Tibial nerve (tissue), 4 donors: ENCODE results near the gene HOXC10. TPM values are rescaled to one million over a fixed set of nuclear protein-coding genes. Genes with fewer than 3 reads are reported as not detected.
A peak's percentile ranks its signal among the peaks of the same experiment; 100 is the strongest.

Experiments
- DNase-seq, 2 donors: peaks; one replicate each; pipeline ENCODE4 v3.0.0-alpha.2; 2019; ENCODE audit warnings: low spot score in 2 of 2
- H3K27ac ChIP-seq, 4 donors: fragments of 200-600 bp; sonication (generic) in 3 of 4; one replicate each; pipeline ENCODE4 v1.5.1; 2017 to 2019; ENCODE audit warnings: mild to moderate bottlenecking in 1 of 4
- H3K27me3 ChIP-seq, 2 donors: fragments of 200-600 bp; sonication (generic) in 1 of 2; one replicate each; pipeline versions ENCODE4 v1.5.1 to v1.6.0; 2017 to 2019
- H3K36me3 ChIP-seq, 3 donors: fragments of 200-600 bp; sonication (generic); one replicate each; pipeline ENCODE4 v1.5.1; 2018 to 2019
- H3K4me1 ChIP-seq, 4 donors: fragments of 200-600 bp; sonication (generic) in 3 of 4; one replicate each; pipeline ENCODE4 v1.5.1; 2017 to 2019
- H3K4me3 ChIP-seq, 4 donors: fragments of 200-600 bp; sonication (generic) in 3 of 4; one replicate each; pipeline ENCODE4 v1.5.1; 2017 to 2019; ENCODE audit warnings: mild to moderate bottlenecking in 1 of 4, moderate library complexity in 1 of 4
- H3K9me3 ChIP-seq, 4 donors: fragments of 200-600 bp; sonication (generic) in 3 of 4; one replicate each; pipeline ENCODE4 v1.5.1; 2017 to 2019
- CTCF ChIP-seq, 5 experiments: fragments of 200-600 bp in 3 of 5; fragments of 450-650 bp in 2 of 5; sonication (generic) in 3 of 5; IDR thresholded peaks; one replicate each; pipeline ENCODE4 v1.5.1; 2016 to 2019; ENCODE audit warnings: antibody characterized with exemption in 5 of 5, mild to moderate bottlenecking in 3 of 5, moderate library complexity in 2 of 5
- EP300 ChIP-seq, 2 donors: sonication (generic); formaldehyde crosslinking; IDR thresholded peaks; one replicate each; pipeline ENCODE4 v1.6.1; 2017; ENCODE audit warnings: antibody characterized with exemption in 2 of 2, mild to moderate bottlenecking in 1 of 2
- POLR2A ChIP-seq, 2 donors: fragments of 450-650 bp; IDR thresholded peaks; one replicate each; pipeline ENCODE4 v1.6.1; 2017; ENCODE audit warnings: antibody characterized with exemption in 2 of 2, mild to moderate bottlenecking in 2 of 2, moderate library complexity in 2 of 2
- WGBS, 2 donors: methylation state at CpG; one replicate each; pipeline ENCODE4 v1.1.5; 2018; 5-methylcytosine and 5-hydroxymethylcytosine counted together
- total RNA-seq, 4 donors: library from RNA; depleted of rRNA; stranded (reverse); fragments of >200 nt; gene quantifications; one replicate each; pipeline ENCODE4 v1.1.0, GENCODE V29; 2016

HOXC10 gene
- total RNA-seq, 4 donors from 2014 or later, result 1.7 to 6.1 (median 2.5) TPM

GRCh38 chr12:54007538-54008259, 22.8 kb downstream of the HOXC10 start:
- no peak for DNase-seq
- Histone ChIP-seq H3K27ac (peak overlapping the region in 3 of 4 donors; percentile 23 to 99 (median 96)), H3K27me3 (peaks cover 0 to 56% of the 10 kb centered on the region in 2 donors), H3K9me3 (no peaks in the 10 kb centered on the region), H3K4me3 (no peak overlapping the region), H3K36me3 (peaks cover 0 to 4% (median 0%) of the 10 kb centered on the region in 3 donors), H3K4me1 (peaks cover 0 to 86% (median 17%) of the 10 kb centered on the region in 4 donors)
- TF ChIP-seq CTCF (IDR thresholded peaks at IDR 0.05), result no peak
- no peak for TF ChIP-seq EP300 (IDR thresholded peaks at IDR 0.05)
- no peak for TF ChIP-seq POLR2A (IDR thresholded peaks at IDR 0.05)
- WGBS, 2 donors, result 37 to 51% methylated on average over 2 of the region's 2 CpGs

- no peak overlapping the region for H3K4me3 ChIP-seq
- no peaks in the 10 kb centered on the region for H3K36me3 ChIP-seq
- TF ChIP-seq POLR2A (IDR thresholded peaks at IDR 0.05), result no peak
- TF ChIP-seq CTCF (IDR thresholded peaks at IDR 0.05), result no peak
- no peak for TF ChIP-seq EP300 (IDR thresholded peaks at IDR 0.05)
- no peak for DNase-seq
- H3K9me3 ChIP-seq, result no peaks in the 10 kb centered on the region
- peaks cover 0 to 86% (median 20%) of the 10 kb centered on the region in 4 donors for H3K4me1 ChIP-seq
- peak overlapping the region in 3 of 4 donors; percentile 23 to 99 (median 96) for H3K27ac ChIP-seq
- peaks cover 0 to 57% of the 10 kb centered on the region in 2 donors for H3K27me3 ChIP-seq
- WGBS, 2 donors, result 52 to 56% methylated on average over 2 of the region's 2 CpGs
These were observed 23.3 kb downstream of the HOXC10 start for GRCh38 chr12:54008260-54008552.

- DNase-seq, result no peak
- TF ChIP-seq CTCF (IDR thresholded peaks at IDR 0.05) (no peak), POLR2A (IDR thresholded peaks at IDR 0.05) (no peak), EP300 (IDR thresholded peaks at IDR 0.05) (no peak)
- peak overlapping the region; percentile 39 to 59 (median 52) for H3K4me3 ChIP-seq
- H3K9me3 ChIP-seq, result no peaks in the 10 kb centered on the region
- H3K27me3 ChIP-seq, result peaks cover 0 to 62% of the 10 kb centered on the region in 2 donors
- H3K4me1 ChIP-seq, result peaks cover 0 to 81% (median 18%) of the 10 kb centered on the region in 4 donors
- peak overlapping the region; percentile 78 to 99 (median 92) for H3K27ac ChIP-seq
- H3K36me3 ChIP-seq, result no peaks in the 10 kb centered on the region
- 8 to 9% methylated on average over 23 to 35 of the region's 51 CpGs for whole genome bisulfite sequencing, 2 donors
These were observed 24.5 kb downstream of the HOXC10 start for GRCh38 chr12:54009171-54010052.

- Histone ChIP-seq H3K4me1 (peaks cover 0 to 86% (median 18%) of the 10 kb centered on the region in 4 donors), H3K27ac (peak overlapping the region; percentile 78 to 99 (median 92)), H3K27me3 (peaks cover 0 to 64% of the 10 kb centered on the region in 2 donors), H3K9me3 (no peaks in the 10 kb centered on the region), H3K4me3 (peak overlapping the region; percentile 39 to 59 (median 52)), H3K36me3 (no peaks in the 10 kb centered on the region)
- TF ChIP-seq CTCF (IDR thresholded peaks at IDR 0.05) (no peak), EP300 (IDR thresholded peaks at IDR 0.05) (no peak), POLR2A (IDR thresholded peaks at IDR 0.05) (no peak)
- DNase-seq, result no peak
- 38 to 60% methylated on average over 10 of the region's 10 CpGs for WGBS, 2 donors
These were observed 25.4 kb downstream of the HOXC10 start for GRCh38 chr12:54010053-54010971.
